Activated T-helper 9 cell treated with anti-CD3 and anti-CD28 coated beads, Interleukin-2, amount 50 U/mL, for 16 hours (primary cell): Measurements from ENCODE around the gene G6PC2.
"Not testable (repeated sequence)": the region's sequence is repeated elsewhere in the genome, so short reads cannot be mapped to it uniquely, and the experiment has no call there.

Source experiments
- DNase-seq: peaks from one replicate; pipeline ENCODE4 v3.0.0-alpha.2; 2020; ENCODE audit warnings: low read depth

The G6PC2 gene

GRCh38 chr2:168901003-168901402 lies at the start of gene G6PC2:
TSS of gene G6PC2 (plus strand) at chr2:168901291. CDS start at chr2:168901332, 41 bp downstream.
- no peak for DNase-seq

GRCh38 chr2:168851674-168852320 lies 49.3 kb upstream of the G6PC2 start:
- no peak for DNase-seq

- DNase-seq: no peak
Measured at GRCh38 chr2:168852481-168852880, 48.6 kb upstream of the G6PC2 start.

- no peak for DNase-seq
Measured at GRCh38 chr2:168853471-168853870, 47.6 kb upstream of the G6PC2 start.

GRCh38 chr2:168854651-168855050 lies 46.4 kb upstream of the G6PC2 start:
- no peak for DNase-seq

GRCh38 chr2:168855601-168856000 lies 45.5 kb upstream of the G6PC2 start:
- no peak for DNase-seq

- DNase-seq: no peak
Measured at GRCh38 chr2:168858146-168858545, 42.9 kb upstream of the G6PC2 start.

GRCh38 chr2:168867164-168867563 lies 33.9 kb upstream of the G6PC2 start:
- not testable (repeated sequence) for DNase-seq

- not testable (repeated sequence) for DNase-seq
Measured at GRCh38 chr2:168870369-168870768, 30.7 kb upstream of the G6PC2 start.

- not testable (repeated sequence) for DNase-seq
Measured at GRCh38 chr2:168870824-168871223, 30.3 kb upstream of the G6PC2 start.

GRCh38 chr2:168874368-168875054 lies 26.6 kb upstream of the G6PC2 start:
- DNase-seq: no peak

- DNase-seq: not testable (repeated sequence)
Measured at GRCh38 chr2:168882163-168882562, 18.9 kb upstream of the G6PC2 start.

GRCh38 chr2:168884975-168885374 lies 16.1 kb upstream of the G6PC2 start:
- DNase-seq: no peak

- DNase-seq: no peak
Measured at GRCh38 chr2:168889635-168890005, 11.5 kb upstream of the G6PC2 start.

- peak; percentile 70 for DNase-seq
Measured at GRCh38 chr2:168890006-168890782, 10.9 kb upstream of the G6PC2 start, which contains the start of gene SPC25. TSS of gene SPC25 (minus strand) at chr2:168890430. CDS start at chr2:168889519, 911 bp downstream.

- no peak for DNase-seq
Measured at GRCh38 chr2:168892327-168892726, 8.8 kb upstream of the G6PC2 start.

GRCh38 chr2:168894101-168894500 lies 7.0 kb upstream of the G6PC2 start:
- no peak for DNase-seq

GRCh38 chr2:168894720-168895119 lies 6.4 kb upstream of the G6PC2 start:
- no peak for DNase-seq

- no peak for DNase-seq
Measured at GRCh38 chr2:168895771-168896170, 5.3 kb upstream of the G6PC2 start.

- DNase-seq: no peak
Measured at GRCh38 chr2:168896783-168897182, 4.3 kb upstream of the G6PC2 start.

GRCh38 chr2:168897449-168897848 lies 3.6 kb upstream of the G6PC2 start:
- DNase-seq: no peak

GRCh38 chr2:168903888-168904287 lies 2.8 kb downstream of the G6PC2 start:
- no peak for DNase-seq

GRCh38 chr2:168904358-168904757 lies 3.3 kb downstream of the G6PC2 start:
- no peak for DNase-seq
